Omental fat pad (tissue), 4 donors: ENCODE measurements around the gene TEX38. TPM values are rescaled to one million over a fixed set of nuclear protein-coding genes. Genes with fewer than 3 reads are reported as not detected.

Experiments used
- ATAC-seq: fragments of 150-250 bp; one replicate; pipeline ENCODE4 v1.9.1; 2016; ENCODE audit warnings: mild to moderate bottlenecking, moderate library complexity; ENCODE audit not compliant: low FRiP score
- DNase-seq: peaks from one replicate; pipeline ENCODE4 v3.0.0-alpha.2; 2019; ENCODE audit warnings: low spot score
- total RNA-seq, 4 donors: library from RNA; depleted of rRNA; stranded (reverse); fragments of >200 nt; gene quantifications; one replicate each; pipeline ENCODE4 v1.1.0, GENCODE V29; 2016
- TF ChIP-seq, protein P1 (sequence below), 3 donors: fragments of 450-650 bp; IDR thresholded peaks; one replicate each; pipeline ENCODE4 v1.5.1; 2016 to 2017; ENCODE audit warnings: antibody characterized with exemption in 3 of 3, mild to moderate bottlenecking in 3 of 3, moderate library complexity in 2 of 3

The TEX38 gene
- total RNA-seq, 4 donors from 2014 or later: not detected

DNA sequence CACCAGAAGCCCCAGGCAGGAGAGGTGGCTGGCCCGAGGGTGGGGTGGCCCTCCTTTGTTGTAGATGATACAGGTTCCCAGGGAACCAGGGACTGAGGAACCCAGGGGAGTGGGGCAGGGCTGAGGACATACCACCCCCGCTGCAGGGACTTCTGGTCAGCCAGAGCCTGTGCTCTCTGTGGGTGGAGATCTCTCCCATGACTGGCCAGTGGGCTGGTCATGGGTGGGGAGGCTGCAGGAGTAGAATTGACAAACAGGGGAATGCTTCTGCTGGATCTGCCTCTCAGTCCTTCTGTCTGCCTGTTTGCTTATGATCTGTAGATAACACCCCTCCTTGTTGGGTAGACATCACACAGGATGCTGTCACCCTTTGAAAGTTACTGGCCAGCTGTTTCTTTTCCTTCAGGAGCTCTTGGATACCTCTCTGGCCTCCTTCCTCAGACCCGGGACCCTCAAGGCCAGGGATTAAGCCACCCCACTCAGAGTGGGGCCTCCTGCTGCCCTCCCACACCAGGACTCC is 50.1 kb downstream of the TEX38 start:
- DNase-seq (no peak), ATAC-seq (no peak)
- TF ChIP-seq, protein P1, sequence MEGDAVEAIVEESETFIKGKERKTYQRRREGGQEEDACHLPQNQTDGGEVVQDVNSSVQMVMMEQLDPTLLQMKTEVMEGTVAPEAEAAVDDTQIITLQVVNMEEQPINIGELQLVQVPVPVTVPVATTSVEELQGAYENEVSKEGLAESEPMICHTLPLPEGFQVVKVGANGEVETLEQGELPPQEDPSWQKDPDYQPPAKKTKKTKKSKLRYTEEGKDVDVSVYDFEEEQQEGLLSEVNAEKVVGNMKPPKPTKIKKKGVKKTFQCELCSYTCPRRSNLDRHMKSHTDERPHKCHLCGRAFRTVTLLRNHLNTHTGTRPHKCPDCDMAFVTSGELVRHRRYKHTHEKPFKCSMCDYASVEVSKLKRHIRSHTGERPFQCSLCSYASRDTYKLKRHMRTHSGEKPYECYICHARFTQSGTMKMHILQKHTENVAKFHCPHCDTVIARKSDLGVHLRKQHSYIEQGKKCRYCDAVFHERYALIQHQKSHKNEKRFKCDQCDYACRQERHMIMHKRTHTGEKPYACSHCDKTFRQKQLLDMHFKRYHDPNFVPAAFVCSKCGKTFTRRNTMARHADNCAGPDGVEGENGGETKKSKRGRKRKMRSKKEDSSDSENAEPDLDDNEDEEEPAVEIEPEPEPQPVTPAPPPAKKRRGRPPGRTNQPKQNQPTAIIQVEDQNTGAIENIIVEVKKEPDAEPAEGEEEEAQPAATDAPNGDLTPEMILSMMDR (IDR thresholded peaks at IDR 0.05): no peak

Other genes starting within 250 kb of the TEX38 start
- gene DMBX1, start 182.0 kb upstream of the TEX38 start, total RNA-seq: not detected
- not detected for gene KNCN, start 120.2 kb upstream of the TEX38 start, total RNA-seq
- 10 to 100 TPM; 46.1 to 81.2 (median 67.6) TPM for gene MKNK1, start 67.6 kb upstream of the TEX38 start, total RNA-seq
- 10 to 100 TPM; 24.7 to 30.0 (median 28.9) TPM for gene MOB3C, start 55.0 kb upstream of the TEX38 start, total RNA-seq
- gene ATPAF1, start 3.5 kb upstream of the TEX38 start, total RNA-seq: 10 to 100 TPM; 33.1 to 83.6 (median 57.0) TPM
- 100 to 1,000 TPM in 2 of 4 donors, 10 to 100 TPM in 2; 91.4 to 144 (median 103) TPM for gene EFCAB14, start 47.3 kb downstream of the TEX38 start, total RNA-seq
- 100 to 1,000 TPM; 188 to 420 (median 269) TPM for gene CYP4B1, start 127.2 kb downstream of the TEX38 start, total RNA-seq